ENCODE measurements around the gene ZNF71.

GRCh38 chr19:56642711-56643459 is 47.8 kb downstream of the ZNF71 start, which contains the start of gene SMIM17:
- TF ChIP-seq CTCF (IDR thresholded peaks at IDR 0.05), result no peak
- TF ChIP-seq POLR2A (IDR thresholded peaks at IDR 0.05), result no peak
- no peak for TF ChIP-seq POLR2AphosphoS5 (IDR thresholded peaks at IDR 0.05)
- TF ChIP-seq EP300 (IDR thresholded peaks at IDR 0.05), result no peak
